SIG-M5 treated with dmso at 0.1 percent for 504 hours (cell line): Measurements from ENCODE around the gene EIPR1.

Experiments
- DNase-seq: peaks from one replicate; lab custom pipeline; 2025; ENCODE audit not compliant: unreplicated experiment; lab: John Stamatoyannopoulos, UW

The EIPR1 gene

GRCh38 chr2:3168230-3168891 is 209.3 kb downstream of the EIPR1 start:
- DNase-seq = no peak

- DNase-seq = no peak
Observed at GRCh38 chr2:3163401-3163800, 214.2 kb downstream of the EIPR1 start.

DNA sequence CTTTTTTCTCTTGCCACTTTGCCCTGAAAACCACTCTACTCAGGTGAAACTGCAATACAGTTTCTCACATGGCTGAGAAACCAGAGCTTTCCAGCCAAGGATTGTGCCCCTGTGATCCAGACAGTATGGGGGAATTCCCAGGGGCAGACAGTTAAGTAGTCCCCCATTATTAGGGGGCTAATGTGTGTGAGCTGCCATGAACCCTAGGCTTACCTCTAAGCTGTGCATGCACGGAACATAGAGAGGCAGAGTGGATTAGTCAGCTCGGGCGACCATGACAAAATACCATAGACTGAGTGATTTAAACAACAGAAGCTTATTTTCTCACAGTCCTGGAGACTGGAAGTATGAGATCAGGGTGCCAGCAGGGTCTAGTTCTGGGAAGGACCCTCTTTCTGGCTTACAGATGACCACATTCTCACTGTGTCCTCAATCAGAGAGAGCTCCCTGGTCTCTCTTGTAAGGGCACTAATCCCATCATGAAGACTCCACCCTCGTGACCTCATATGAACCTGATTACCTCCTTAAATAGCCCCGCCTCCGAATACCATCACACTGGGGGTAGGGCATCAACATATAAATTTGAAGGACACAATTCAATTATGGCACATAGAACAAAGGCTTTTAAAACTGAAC is 215.1 kb downstream of the EIPR1 start:
- DNase-seq = no peak

DNA sequence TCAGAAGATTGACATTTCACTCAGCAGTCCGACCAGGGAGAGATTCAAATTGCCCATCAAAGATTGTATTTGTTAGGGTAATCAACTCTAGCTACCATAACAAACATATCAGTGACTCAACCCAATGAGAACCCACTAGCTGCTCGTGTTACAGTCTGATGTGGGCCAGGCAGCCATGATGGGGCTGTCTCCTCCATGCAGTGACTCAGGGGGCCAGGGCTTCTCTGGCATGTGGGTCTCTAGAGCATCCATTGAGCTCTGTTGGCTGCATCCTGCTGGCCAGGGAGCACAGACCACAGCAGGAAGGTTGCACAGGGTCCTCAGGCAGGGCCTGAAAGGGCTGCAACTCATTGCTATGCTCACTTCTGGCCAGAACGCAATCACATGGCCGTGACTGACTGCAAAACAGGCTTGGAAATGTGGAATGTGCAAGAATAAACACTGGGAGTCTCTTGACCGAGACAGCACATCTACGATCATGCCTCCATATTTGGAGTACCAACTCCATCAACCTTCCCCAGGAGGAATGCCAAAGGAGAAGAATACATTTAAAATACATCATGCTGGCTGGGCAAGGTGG is 216.8 kb downstream of the EIPR1 start:
- no peak for DNase-seq

- DNase-seq = no peak
Observed at GRCh38 chr2:3159782-3160545, 217.7 kb downstream of the EIPR1 start.

DNA sequence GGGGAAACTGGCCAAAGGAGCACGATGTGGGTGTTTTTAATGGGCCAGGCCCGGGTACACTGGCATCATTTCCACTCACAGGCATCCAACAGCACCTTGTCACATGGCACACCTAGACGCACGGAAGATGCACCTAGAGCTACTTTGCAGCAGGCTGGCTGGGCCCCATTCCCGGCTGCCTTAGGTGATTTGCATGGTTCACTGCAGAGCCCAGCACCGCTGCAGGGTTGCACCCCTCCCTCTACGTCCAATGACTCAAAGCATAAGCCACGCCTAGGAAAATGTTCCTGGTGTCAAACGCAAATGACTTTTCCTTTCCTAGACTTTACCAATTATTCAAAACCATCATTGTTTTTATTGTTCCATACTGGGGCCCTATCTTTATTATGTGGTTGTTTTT is 222.9 kb downstream of the EIPR1 start:
- no peak for DNase-seq

DNA sequence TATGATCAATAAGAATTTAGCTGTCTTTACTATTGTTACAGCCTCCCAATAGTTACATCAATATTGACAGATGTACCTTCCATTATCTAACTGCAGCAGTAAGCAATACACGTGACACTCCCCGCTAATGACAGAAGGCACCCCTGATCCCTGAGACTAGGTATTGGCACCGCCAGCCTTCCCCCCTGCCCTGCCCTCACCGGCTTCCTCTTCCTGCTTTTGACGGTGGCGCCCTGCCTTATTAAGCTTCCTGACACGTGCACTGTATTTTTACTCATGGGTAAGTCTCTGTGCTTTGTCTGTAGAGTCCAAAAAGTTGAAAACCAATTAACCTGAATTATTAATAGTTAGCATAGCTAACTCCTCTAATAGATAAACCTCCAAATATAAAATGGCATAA is 223.5 kb downstream of the EIPR1 start:
- DNase-seq = no peak

- DNase-seq = no peak
Observed at GRCh38 chr2:3151153-3151918, 226.3 kb downstream of the EIPR1 start.

DNA sequence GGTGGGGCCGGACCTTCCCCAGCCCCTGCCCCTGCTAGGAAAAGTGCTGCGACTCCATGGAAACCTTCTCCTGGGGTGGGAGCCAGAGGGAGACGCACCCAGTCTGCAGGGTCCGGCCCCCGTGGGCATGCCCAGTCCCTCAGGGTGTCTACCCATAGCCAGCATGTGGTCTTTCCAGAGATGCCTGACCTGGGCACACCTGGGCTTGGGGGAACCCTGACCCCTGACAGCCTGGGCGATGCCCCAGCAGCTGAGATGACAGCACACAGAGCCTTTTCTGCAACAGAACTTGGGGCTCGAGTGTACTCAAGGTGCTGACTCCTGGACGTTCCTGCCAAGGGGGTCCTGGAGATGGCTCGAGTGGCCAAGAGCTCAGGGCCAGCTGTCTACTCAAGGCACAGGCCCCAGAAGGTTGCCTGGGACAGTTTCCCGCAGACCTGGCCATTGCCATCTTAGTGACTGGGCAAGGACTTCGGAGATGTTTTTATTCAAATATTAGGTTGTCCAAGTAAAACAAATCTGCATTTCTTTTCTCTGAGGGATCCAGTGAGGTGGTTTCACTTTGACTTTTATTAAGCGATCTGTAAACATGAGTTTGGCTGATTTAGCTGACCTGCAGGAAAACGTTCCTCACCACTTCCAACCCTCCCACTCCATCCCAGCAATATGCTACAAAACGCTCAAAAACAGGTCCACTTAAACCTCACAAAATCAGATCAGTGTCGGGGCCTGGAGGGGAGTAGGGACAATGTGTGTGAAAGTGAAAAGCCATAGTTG is 228.0 kb downstream of the EIPR1 start:
- no peak for DNase-seq

GRCh38 chr2:3148716-3149115 is 228.9 kb downstream of the EIPR1 start:
- DNase-seq = no peak

DNA sequence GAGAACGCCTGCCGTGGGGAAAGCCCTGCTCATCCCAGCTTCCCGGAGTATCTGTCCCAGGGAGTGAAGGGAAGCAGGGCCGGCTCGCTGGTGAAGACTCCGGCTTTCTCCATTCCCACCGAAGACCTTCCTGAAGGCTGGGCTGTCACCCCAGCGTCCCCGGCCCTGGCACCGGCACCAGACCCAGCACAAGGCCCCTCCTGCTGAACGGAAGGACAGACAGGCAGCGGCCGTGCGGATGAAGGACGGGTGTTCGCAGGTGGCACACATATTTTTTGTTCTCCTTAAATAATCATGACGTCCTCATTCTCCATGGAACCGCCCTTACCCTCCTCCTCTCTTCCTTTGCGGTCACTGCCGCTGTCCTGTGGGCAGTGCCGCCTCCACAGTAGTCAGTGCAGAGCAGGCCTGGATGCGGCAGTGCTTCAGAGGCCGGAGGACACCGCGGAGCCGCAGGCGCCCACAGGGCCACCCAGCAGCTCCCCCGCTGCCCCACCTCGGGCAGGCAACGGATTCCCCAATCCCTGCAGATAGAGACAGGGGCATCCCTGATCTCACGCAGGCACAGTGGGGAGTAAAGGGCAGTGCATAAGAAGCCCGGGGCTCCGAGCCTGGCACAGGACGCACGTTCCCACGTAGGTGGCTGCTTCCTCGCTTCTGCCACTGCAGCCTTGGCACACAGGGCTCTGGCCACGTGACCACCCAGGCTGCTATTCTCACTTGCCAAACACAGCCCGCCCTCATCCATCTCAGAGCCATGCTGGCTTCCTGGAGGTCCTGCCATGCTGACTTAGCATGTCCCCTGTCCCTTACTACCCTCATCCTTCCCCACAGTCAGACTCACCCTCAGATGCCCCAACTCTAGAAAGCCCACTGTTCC is 229.7 kb downstream of the EIPR1 start:
- DNase-seq = no peak

DNA sequence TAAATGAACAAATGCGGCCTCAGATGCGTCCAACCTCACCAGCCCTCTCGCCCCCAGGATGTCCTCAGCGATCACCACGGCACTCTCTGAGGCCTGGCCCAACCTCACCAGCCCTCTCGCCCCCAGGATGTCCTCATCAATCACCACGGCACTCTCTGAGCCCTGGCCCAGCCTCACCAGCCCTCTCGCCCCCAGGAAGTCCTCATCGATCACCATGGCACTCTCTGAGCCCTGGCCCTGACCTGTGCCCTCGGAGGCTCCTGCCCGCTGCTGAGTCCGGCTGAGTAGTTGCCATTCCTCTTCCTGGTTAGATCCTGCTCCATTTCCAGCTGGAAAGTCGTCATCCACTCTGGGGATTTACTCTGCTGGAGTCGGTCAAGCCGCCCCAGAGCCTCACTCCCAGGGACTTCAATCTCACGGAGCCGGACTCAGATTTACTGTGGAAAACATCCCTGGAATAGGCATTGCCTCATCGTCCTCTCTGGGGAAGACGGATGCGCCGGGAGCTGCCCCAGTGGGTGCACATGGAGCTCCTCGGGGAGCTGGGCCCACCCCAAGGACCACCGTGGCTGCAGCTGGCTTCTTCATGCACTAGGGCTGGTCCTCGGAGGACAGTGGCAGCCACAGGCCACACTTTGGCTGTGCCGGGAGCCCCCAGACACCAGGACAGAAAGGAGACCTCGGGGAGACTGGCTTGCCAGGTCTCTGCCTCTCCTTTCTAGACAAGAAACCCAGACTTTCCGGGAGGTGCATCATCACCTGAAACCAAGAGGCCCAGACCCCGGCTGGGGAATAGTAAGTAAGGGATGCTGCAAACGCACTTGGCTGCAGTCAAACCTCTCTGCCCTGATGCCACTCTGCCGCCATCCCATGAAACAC is 230.6 kb downstream of the EIPR1 start:
- DNase-seq = no peak

- DNase-seq = no peak
Observed at GRCh38 chr2:3146175-3146574, 231.4 kb downstream of the EIPR1 start.

DNA sequence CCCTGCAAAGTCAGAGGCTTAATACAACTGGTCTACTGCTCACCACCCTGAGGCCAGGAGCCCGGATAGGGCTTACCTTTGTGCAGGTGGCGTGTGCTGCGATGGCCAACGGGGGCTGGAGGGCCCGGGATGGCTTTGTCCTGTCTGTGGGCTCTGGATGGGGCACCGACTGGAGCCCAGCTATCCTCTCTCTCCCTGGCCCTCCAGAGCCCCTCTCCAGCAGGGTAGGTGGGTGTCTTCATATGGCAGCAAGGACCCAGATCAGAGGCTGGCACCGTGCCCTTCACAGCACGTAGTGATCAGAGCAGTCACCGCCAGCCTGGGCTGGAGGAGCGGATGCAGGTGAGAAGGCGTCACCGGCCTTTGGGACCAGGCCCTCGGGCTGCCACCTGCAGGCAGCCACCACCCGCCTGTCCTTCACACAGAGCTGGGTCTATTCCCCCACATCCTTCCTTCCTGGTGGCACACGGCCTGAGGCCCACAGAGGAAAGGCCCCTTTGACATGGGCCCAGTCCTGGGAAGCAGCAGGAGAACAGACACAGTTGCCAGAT is 232.1 kb downstream of the EIPR1 start:
- no peak for DNase-seq

DNA sequence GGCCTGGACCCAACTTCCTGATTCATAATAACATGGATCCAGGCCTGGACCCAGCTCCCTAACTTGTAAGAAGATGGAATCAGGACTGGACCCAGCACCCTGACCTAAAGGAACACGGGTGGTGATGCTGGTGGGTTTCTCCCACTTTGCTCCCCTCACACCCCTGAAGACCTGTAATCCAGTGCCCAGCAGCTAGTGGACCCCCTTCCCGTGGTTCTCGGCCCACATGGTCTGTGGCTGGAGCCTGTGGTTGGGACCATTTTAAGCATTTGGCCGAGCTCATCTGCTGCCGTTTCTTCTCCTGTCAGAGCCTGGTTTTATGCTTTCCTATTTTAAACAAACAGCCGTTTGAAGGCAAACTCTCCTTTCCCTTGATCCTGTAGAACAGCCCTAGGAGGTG is 232.8 kb downstream of the EIPR1 start:
- DNase-seq = no peak

DNA sequence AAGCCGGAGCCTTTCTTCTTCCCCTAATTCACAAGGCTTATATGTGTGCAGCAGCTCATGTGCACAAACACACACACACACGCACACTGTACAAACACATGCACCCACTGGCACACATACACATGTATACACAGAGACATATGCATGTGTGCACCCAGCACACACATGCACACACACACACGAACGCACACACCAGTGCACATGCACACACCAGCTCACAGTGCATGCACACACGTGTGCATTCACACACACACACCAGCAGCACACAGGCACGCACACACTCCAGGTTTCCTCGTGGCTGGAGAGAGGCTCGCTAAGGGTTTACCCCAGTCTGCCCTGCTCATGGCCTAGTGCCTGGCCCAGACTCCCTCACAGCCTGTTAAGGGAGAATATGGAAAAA is 234.0 kb downstream of the EIPR1 start:
- DNase-seq = no peak

DNA sequence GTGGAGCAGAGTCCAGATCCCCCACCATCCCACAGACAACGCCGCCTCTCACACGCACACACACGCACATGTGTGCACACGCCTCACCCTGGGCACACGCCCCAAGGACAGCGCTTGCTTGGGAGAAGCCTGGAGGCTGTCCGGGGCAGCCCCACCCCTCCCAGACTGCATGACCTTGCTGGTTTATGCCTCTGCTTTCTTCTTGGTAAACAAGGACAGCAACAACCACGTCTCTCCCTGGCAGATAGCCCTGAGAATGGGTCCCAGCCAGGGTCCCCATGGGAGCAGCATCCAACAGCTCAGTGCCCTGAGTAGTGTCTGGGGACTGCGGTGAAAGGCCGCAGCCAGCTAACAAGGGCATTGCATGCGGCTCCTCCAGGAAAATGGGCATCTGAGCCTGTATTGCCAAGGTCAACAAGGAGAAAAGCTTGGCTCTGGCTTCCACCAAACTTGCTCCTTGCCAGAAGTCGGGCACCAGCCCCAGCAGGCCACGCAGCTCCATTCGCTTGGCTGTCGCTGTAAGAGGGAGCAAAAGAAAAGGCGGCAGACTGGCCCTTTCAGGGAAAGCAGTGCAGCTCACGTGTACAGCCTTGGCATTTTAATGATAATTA is 234.6 kb downstream of the EIPR1 start:
- no peak for DNase-seq

DNA sequence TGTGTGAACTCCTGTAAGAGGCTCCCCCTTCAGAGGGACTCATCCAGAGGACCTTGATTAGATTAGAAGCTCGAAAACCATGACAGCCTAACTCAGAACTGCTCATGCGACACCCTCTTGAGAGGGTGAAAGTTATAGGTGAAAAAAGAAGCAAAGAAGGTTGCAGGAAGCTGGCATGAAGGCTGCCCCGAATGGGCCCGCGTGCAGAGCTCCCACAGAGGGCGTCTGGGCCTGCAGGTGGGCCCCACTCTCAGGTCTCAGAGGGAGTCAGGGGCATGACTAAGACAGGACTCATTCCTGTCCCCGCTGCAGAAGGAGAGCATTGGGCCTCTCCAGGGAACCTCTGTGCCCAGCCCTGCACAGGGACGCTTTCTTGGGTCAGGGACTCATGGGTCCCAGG is 235.4 kb downstream of the EIPR1 start:
- DNase-seq = no peak
